Activated CD4-positive, CD25-positive, alpha-beta regulatory T cell (primary cell): ENCODE measurements around the gene PRG3.
A peak's percentile ranks its signal among the peaks of the same experiment; 100 is the strongest.

Experiments used
- DNase-seq, 4 experiments: peaks; one replicate each; lab custom pipeline; 2025; lab: John Stamatoyannopoulos, UW

PRG3 gene

GRCh38 chr11:57380975-57381374, at the start of gene PRG3:
Gene PRG3, minus strand, starts transcription at chr11:57381150. Its CDS starts 442 bp downstream, at chr11:57380708.
- DNase-seq, result no peak

GRCh38 chr11:57429946-57430345, 49.0 kb upstream of the PRG3 start:
- DNase-seq, result no peak

GRCh38 chr11:57428643-57429042, 47.7 kb upstream of the PRG3 start:
- DNase-seq, result no peak

- no peak for DNase-seq
Observed at GRCh38 chr11:57427727-57428082, 46.8 kb upstream of the PRG3 start.

GRCh38 chr11:57426929-57427726, 46.2 kb upstream of the PRG3 start, which contains the start of gene SLC43A3:
Gene SLC43A3, minus strand, starts transcription at chr11:57427121. Its CDS starts 949 bp downstream, at chr11:57426172.
- peak; percentile 30 to 64 (median 48) for DNase-seq

- DNase-seq, result peak in 1 of 4 experiments; percentile 10
Observed at GRCh38 chr11:57426439-57426928, 45.5 kb upstream of the PRG3 start.

- DNase-seq, result peak in 1 of 4 experiments; percentile 10
Observed at GRCh38 chr11:57425565-57426438, 44.9 kb upstream of the PRG3 start.

- peak; percentile 58 to 79 (median 68) for DNase-seq
Observed at GRCh38 chr11:57424792-57425564, 44.0 kb upstream of the PRG3 start.

- DNase-seq, result no peak
Observed at GRCh38 chr11:57424137-57424791, 43.3 kb upstream of the PRG3 start.

GRCh38 chr11:57422669-57423068, 41.7 kb upstream of the PRG3 start:
- no peak for DNase-seq

- no peak for DNase-seq
Observed at GRCh38 chr11:57421805-57422204, 40.9 kb upstream of the PRG3 start.

- DNase-seq, result no peak
Observed at GRCh38 chr11:57421066-57421465, 40.1 kb upstream of the PRG3 start.

- no peak for DNase-seq
Observed at GRCh38 chr11:57419146-57419545, 38.2 kb upstream of the PRG3 start.

- DNase-seq, result no peak
Observed at GRCh38 chr11:57418131-57418530, 37.2 kb upstream of the PRG3 start.

GRCh38 chr11:57417056-57417455, 36.1 kb upstream of the PRG3 start:
- no peak for DNase-seq

GRCh38 chr11:57416436-57416835, 35.5 kb upstream of the PRG3 start:
- no peak for DNase-seq

GRCh38 chr11:57414612-57415212, 33.8 kb upstream of the PRG3 start:
- DNase-seq, result no peak

- DNase-seq, result no peak
Observed at GRCh38 chr11:57413681-57414080, 32.7 kb upstream of the PRG3 start.

- DNase-seq, result no peak
Observed at GRCh38 chr11:57410287-57410686, 29.3 kb upstream of the PRG3 start.

GRCh38 chr11:57409321-57410100, 28.6 kb upstream of the PRG3 start:
- DNase-seq, result no peak
